Measurements from ENCODE around the gene CLMP.
"Not testable (repeated sequence)": the region's sequence is repeated elsewhere in the genome, so short reads cannot be mapped to it uniquely, and the experiment has no call there.

The CLMP gene

DNA sequence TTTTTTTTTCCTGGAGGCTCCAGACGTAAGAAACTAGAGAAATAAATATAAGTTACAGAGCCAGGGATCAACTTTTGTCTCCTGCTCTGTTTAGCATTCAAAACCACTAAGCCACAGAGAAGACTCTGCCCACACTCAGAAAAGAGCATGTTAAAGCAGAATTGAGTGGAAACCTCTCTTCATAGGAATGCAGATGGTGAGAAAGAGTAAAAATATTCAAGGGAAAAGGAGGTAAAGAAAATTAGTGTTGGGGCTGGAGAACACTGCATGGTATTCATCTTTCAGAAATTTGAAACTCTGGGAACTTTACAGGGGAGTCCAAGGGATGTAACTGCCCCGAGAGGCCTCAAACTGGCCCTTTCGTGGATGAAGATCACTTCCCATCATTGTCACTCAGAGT is 65.1 kb downstream of the CLMP start:
- DNase-seq = no peak

DNA sequence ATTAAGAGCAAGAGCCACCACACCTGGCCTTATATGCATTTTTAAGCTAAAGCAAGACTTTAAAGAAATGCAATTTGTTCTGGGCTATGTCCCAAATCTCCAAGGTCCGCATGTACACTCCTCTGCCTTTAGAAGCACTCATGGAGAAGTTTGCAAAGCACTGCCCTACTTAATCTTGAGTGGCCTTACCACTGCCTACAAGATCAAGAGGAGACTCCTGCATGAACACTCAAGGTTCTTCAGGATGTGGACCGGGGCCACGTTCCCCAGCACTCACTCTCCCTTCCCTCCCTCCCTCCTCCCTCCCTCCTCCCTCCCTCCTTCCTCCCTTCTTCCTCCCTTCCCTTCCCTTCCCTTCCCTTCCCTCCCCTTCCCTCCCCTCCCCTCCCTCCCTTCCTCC is 69.9 kb downstream of the CLMP start:
- DNase-seq = no peak

DNA sequence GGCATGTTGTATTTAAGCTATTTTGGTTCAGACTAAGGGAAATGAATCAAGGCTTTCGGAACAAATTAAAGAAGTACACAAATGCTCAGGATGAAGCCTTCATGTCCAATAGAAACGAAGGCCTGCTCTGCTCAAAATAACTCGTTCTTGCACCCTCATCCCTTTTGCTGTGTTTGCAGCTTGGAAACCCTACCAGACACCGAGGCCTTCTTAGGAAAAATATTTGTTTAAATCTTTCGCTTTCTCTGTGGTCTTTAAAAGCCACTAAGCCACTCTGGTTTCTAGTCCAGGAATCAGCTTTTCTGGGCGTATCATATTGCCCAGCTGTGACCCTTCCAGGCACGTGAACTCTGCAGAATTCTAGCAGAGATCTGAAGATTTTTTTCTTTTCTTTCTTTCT is 72.2 kb downstream of the CLMP start:
- no peak for DNase-seq

DNA sequence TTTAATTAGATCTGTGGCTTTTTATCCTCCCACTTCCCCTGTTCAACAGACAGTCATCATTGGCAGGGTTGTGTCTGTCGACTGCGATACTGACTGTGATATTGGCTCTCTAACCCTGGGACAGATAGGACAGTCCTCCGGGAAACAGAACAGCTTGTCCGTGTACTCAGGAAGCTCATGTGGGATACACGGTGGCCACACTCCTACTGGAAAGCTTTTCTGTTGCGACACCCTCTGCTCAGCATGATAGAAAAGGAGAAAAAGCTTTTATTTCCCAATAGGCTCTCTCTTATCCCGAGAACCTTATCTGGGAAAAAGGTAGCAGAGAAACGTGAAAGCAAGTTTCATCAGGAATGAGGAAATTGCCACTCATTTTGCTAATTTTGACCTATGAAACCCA is 72.7 kb downstream of the CLMP start:
- DNase-seq = no peak

DNA sequence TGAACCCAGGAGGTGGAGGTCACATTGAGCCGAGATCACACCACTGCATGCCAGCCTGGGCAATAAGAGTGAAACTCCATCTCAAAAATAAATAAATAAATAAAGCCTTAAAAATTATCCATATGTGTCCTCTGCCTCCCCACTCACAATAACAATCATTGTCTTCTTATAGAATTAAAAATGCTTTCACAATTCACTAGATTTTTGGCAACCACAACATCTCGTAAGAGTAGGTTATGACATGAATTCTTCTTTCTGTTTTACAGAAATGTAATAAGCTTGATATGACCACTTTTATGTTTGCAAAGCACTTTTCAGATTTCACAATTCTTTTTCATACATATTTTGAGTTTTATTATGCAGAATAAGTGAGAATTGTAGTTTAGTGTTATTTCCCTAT is 78.6 kb downstream of the CLMP start:
- no peak for DNase-seq

DNA sequence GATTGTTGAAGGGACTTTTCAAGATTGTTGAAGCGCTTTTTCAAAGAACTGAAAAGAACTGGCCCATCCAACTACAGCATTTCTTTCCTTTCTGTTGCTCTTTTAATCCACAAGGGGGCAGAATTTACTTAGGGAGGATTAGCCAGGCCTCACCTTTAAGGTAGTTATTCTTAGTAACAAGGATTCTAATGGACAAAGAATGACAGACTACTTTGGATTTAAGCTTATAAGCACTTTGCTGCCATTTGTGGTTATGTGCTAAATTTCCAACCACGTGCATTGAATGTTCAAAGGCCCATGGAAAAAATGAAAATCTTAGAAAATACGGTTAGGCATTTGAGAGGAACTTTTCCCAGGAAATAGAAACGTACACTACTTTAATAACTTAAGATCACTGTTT is 83.6 kb downstream of the CLMP start:
- peak; percentile 70 for DNase-seq

DNA sequence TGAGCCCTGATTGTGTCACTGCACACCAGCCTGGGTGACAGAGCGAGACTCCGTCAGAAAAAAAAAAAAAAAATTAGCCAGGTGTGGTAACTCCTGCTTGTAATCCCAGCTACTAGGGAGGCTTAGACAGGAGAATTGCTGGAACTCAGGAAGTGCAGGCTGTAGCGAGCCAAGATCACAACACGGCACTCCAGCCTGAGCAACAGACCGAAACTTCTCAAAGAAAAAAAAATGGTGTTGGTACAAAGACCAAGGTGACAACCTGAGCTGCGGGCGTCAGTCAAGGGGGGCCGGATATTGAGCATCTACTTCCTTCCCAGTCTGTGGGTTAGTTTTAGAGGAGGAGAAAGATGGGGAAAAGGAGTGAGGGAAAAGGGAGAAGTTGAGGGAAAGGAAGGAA is 84.7 kb downstream of the CLMP start:
- no peak for DNase-seq

DNA sequence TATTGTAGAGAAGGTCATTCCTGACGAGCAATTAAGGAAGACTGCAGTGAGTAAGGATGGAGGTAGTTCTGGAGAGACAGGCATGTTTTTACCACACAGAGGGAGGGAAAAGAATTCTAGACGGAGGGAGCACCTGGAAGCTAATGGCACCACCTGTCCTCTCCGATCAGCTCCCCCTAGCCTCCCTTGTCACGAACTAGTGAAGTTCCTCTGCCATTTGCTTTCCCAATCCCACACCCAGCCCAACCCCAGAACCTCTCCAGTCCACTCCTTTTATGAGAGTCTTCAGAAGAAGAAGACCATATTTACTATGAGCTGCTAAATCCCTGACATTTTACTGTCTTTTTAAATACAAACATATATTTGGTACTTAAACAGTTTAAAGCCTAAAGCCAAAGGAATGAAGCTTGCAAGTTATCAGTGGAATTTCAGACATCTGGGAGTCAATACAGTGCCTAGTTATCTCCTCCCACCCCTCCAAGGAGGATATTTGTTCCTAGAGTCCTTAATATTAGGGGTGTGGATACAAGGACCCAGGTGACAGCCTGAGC is 87.0 kb downstream of the CLMP start:
- DNase-seq = no peak

DNA sequence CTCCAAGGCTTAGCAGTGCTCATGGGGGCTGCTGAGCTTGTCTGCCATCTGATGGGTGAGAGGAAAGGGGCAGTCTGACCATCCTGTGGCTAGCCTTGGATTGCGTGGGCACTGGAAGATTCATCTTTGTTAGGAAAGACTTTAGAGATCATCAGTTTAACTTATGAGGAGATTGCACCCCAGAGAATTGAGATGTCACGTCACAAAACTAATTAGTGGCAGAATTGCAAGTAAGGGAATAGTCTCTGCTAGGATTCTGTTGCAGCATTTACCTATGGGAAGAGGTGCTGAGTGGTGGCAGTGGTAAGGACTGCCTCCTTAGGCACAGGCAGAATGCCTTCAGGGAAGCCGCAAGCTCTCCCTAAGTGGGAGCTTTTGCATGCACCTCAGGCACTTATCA is 90.4 kb downstream of the CLMP start:
- DNase-seq = no peak

DNA sequence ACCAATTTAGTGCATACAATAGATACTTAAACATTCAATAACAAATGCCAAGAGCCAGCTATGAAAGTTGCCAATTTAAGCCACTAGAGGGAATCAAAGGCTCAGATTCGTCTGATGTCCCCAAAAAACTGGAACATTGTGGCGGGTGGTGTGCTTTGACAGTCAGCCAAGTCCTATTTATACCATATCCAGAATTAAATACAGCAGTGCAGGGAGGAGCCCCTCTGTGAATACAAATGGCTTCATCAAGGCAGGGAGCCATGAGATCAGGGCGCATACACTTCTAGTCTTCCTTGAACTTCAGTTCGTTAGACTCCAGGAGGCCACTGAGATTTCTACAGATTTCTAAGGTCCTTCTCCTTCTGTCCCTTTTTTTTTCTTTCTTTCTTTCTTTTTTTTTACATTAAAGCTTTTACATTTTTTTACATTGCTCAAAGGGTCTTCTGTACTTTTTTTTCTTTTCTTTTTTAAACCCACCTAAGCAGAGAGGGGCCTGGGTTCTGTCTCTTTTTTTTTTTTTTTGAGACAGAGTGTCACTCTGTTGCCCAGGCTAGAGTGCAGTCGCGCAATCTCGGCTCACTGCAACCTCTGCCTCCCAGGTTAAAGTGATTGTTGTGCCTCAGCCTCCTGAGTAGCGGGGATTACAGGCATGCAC is 91.6 kb downstream of the CLMP start:
- DNase-seq = peak; percentile 54

DNA sequence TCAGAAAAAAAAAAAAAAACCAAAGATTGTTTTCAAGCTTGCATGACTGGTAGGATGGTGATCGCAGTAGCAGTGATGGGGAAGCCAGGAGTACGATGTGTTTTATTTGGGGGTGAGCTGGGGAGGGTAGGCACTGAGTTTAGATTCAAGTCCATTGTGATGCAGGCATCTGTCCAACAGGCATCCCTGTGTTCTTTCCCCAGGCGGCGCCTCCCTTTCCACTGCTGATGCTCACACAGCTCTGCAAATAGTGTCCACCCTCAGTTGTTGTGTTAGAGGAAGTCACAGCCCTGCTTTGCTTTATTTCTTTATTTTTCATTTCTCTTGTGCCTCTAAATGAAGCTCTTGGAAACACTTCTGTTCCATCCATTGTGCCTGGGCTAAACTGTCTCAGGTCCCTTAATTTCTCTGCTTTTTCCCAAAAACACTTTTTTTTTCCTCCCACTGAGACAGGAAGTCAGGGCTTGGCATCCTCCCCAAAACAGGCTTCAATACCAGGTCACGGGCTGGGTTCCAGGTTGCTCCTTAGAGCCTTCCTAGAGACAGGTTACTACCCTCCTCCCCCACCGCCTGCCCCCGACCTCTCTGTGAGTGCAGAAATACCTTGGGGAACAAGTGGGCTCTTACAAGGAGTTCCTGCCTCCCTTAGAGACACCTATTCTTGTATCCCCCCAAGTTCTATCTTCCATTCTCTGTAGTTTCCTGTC is 94.5 kb downstream of the CLMP start:
- no peak for DNase-seq

DNA sequence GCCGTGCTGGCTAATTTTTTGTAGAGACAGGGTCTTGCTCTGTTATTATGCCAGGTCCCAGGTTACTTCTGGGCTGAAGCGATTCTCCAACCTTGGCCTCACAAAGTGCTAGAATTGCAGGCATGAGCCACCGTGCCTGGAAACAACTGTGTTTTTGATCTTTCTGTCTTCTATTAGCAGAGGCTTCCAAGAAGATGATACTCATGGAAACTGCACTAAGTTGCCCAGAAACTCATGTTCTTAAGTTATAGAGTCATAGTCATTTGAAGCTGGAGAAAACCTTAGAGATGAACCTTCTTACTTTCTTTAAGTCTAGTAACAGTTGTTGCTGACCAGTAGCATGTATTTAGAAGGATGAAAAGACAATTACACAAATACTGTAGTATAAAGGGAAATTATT is 96.1 kb downstream of the CLMP start:
- DNase-seq = no peak

DNA sequence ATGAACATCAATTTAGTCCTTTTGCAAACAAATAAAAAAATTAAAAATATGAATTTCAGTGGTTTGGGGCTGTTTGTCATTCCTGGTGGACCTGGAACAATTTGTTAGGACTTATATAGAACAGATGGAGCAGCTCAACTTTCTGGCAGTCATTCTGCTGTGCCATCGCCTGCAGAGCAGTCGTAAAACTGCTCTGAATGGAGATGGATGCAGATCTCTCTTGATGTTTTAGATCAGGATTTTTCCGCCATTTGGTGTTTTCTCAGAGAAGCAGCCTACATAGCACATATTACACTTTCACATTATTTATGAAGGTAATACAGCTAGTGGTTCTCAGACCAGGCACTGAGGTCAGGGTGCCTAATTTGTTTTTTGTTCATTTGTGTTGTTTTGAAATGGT is 101.3 kb downstream of the CLMP start:
- DNase-seq = no peak

DNA sequence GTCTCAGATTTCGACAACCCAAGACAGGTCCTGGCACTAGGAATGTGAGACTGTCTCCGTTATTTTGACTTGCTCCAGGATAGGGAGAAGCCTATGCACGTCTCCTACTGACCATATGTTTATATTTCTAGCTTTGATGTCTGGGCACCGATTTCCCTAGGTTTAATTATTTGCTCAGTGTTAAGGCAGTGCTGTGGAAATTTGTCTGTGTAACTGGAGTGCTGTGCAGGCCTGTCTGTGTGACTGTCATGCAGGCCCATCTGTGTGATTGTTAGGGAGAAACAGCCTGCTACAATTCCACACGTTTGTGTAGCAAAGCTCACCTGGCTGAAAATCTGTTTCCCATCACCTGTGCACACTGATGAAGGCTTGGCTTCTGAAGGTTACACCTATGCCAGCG is 103.5 kb downstream of the CLMP start:
- DNase-seq = no peak

DNA sequence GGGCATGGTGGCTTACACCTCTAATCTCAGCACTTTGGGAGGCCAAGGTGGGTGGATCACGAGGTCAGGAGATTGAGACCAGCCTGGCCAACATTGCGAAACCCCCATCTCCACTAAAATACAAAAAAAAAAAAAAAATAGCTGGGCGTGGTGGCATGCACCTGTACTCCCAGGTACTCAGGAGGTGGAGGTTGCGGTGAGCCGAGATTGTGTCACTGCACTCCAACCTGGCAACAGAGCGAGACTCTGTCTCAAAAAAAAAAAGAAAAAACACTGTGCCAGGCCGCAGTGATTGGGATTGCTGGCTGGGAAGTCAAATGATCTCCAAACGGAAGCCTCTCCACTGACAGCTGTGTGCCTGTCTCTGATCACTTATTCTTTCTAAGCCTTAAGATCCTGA is 104.9 kb downstream of the CLMP start:
- DNase-seq = not testable (repeated sequence)

DNA sequence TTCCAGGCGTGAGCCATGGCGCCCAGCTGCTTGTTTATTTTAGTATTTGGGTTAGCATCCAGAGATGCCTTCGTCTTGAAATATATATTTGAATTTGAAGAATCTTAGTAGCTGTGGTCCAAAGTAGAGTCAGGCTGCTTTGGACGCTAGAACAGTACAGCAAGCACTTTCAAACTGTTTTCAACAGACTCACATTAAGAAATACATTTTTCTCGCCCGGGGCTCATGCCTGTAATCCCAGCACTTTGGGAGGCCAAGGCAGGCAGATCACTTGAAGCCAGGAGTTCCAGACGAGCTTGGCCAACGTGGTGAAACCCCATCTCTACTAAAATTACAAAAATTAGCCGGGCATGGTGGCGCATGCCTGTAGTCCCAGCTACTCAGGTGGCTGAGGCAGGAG is 106.2 kb downstream of the CLMP start:
- DNase-seq = not testable (repeated sequence)

DNA sequence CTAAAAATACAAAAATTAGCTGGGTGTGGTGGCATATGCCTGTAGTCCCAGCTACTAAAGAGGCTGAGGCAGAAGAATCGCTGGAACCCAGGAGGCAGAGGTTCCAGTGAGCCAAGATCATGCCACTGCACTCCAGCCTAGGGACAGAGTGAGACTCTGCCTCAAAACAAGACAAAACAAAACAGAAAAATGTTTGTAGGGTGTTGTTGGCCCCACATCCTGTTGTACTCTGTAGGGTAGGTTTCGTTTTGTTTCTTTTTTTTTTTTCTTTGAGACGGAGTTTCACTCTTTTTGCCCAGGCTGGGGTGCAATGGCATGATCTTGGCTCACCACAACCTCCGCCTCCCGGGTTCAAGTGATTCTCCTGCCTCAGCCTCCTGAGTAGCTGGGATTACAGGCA is 107.4 kb downstream of the CLMP start:
- not testable (repeated sequence) for DNase-seq

DNA sequence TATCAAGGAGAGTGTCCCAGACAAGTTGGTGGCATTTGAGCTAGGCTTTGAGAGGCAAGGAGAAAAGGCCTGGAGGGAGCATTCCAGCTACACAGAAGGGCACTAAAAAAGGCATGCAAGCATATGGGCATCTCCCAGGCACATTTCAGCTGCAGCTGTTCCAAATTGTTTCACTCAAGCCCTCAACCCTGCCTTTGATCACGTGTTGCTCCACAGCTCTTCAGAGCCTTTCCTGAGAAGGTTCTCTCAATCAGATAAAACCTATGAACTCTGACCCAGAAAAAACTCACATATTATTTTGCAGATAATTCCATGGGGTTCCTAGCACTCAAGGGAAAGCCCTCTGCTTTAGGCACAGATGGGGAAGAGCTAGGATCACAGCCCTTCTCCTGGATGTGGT is 108.7 kb downstream of the CLMP start:
- DNase-seq = no peak

DNA sequence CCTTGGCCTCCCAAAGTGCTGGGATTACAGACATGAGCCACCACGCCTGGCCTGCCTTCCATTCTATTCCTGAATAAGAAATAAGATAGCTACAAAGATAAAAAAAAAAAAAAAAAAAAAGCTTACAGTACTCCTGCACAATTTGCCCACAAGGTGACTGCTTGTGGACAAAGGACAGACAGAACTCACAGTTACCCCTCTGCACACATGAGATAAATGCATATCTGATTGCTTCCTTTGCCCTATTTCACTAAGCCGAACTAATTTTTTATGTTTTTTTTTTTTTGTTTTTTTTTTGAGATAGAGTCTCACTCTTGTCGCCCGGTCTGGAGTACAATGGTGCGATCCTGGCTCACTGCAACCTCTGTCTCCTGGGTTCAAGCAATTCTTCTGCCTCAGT is 109.6 kb downstream of the CLMP start:
- no peak for DNase-seq

DNA sequence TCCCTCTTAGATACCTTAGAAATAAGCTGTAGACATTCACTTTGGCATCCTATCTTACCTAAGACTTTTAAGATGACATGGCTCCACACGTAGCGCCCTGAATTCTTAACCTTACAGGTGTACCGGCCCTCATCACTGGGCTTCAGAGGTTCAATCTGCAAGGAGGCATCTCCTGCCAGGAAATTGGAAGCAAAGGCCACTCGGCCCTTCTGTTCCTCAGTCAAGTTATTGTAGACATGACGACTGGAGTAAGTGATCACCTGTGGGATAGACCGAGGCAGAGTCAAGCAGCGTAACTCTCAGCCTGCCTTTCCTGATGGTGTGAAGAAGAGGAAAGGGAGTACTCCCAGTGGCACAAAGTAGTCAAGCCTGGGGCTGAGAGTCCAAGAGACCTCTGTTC is 110.6 kb downstream of the CLMP start:
- DNase-seq = no peak

DNA sequence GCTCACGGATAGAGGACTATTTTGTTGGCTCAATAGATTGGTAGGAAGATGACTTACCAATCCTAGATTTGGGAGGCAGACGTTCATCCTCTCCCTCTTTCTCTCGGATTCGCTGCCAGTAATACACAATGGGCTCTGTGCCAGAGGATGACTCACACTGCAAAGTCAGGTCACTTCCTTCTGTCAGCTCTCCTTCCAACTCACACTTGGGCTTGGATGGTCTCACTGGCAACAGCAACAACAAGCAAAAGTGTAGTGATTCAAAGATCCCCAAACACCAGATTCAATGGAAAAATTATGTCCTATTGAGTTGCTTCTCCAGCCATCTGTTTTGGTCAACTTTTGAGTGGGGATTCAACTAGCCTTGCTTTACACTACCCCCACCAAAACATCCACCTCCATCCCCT is 111.4 kb downstream of the CLMP start:
- peak; percentile 81 for DNase-seq

DNA sequence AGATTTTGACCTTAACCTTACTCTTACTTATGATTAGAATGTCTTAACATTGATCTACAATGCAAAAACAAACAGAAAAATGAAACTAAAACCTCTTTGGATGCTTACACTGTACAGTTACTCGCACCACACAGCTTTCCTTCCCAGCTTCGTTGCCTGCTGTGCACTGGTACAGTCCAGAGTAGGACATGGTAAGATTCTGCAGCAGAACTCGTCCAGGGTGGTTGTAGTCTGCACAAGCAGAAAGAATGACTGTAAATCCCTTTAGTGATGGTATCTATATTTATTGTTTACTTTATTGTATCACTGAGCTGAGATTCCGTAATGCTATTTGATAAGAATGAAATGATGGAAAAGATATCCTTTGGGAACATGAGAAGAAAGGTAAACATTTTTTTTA is 112.1 kb downstream of the CLMP start:
- DNase-seq = no peak

DNA sequence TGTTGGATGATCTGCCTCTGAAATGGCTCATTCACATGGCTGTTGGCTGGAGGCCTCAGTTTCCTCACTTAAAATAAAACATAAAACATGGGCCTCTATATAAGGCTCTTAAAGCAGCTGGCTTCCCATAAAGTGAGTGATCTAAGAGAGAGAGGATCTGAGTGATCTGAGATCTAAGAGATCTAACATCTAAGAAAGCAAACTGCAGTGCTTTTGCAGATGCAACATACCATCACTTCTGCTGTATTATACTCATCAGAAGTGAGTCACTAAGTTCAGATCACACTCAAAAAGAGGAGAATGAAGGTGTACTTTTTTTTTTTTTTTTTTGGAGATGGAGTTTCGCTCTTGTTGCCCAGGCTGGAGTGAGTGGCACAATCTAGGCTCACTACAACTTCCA is 115.0 kb downstream of the CLMP start:
- no peak for DNase-seq

DNA sequence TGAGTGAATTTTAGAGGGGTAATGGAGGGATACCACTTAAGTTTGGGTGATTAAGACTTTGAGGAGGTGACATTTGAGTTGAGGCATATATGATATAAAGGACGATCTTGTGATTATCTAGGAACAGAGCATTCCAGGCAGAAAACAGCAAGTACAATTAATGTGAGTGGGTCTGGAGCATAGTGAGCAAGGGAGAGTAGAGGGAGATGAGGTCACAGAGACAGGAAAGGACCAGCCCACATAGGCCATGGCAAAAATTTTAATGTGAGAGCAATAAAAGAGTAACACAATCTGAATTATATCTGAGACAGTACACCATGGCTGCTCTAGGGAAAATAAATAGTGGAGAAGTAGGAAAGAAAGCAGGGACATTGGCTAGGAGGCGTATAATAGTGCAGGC is 118.6 kb downstream of the CLMP start:
- DNase-seq = no peak
